Measurements from ENCODE around the gene SLC25A2. TPM values are rescaled to one million over a fixed set of nuclear protein-coding genes. Genes with fewer than 3 reads are reported as not detected.

The SLC25A2 gene
- total RNA-seq, 1 experiment from 2014 or later: 0.88 TPM

- Histone ChIP-seq H3K36me3 (ENCODE audit: insufficient read depth, low read length, poor library complexity, severe bottlenecking) (no peaks in the 10 kb centered on the region), H3K27ac (ENCODE audit: low read depth, low read length, poor library complexity, severe bottlenecking) (no peak overlapping the region), H3K4me3 (ENCODE audit: low read depth, low read length, poor library complexity, severe bottlenecking) (no peak overlapping the region), H3K27me3 (replicated peaks; ENCODE audit: insufficient read depth, low read depth, low read length, poor library complexity) (no peaks in the 10 kb centered on the region), H3K4me1 (ENCODE audit: insufficient read depth, low read length, poor library complexity, severe bottlenecking) (no peaks in the 10 kb centered on the region), H3K9me3 (ENCODE audit: low read depth, low read length, poor library complexity, severe bottlenecking) (peaks cover 95% of the 10 kb centered on the region)
- BruUV-seq (replicated peaks): no TSS peak
- POLR2A ChIA-PET (ENCODE audit: low non-redundant PET): no interaction called here
- DNase-seq (ENCODE audit: low spot score): no peak
- TF ChIP-seq EZH2 (IDR thresholded peaks at IDR 0.05; ENCODE audit: borderline replicate concordance, low read depth, low read length, poor library complexity, severe bottlenecking): no peak
- CTCF ChIA-PET: no interaction called here
- intact Hi-C loops (cut with micrococcal nuclease; ENCODE audit: unreplicated experiment): no loop called here
Observed at GRCh38 chr5:141258464-141258863, 45.4 kb downstream of the SLC25A2 start.

Other genes starting within 250 kb of the SLC25A2 start
- gene PCDHB2, start 209.4 kb downstream of the SLC25A2 start, total RNA-seq (2021): 31.3 and 35.0 TPM in 2 replicates
- gene PCDHB3, start 203.6 kb downstream of the SLC25A2 start, total RNA-seq (2021): 2.6 and 4.9 TPM in 2 replicates
- gene PCDHB4, start 182.2 kb downstream of the SLC25A2 start, total RNA-seq (2021): 2.4 and 2.7 TPM in 2 replicates
- gene PCDHB5, start 168.8 kb downstream of the SLC25A2 start, total RNA-seq (2021): 21.0 and 23.6 TPM in 2 replicates
- gene PCDHB6, start 154.0 kb downstream of the SLC25A2 start, total RNA-seq (2021): 7.3 and 9.1 TPM in 2 replicates
- 2.0 and 2.3 TPM in 2 replicates for gene PCDHB7, start 131.4 kb downstream of the SLC25A2 start, total RNA-seq (2021)
- 7.7 and 8.5 TPM in 2 replicates for gene PCDHB8, start 126.3 kb downstream of the SLC25A2 start, total RNA-seq (2021)
- 11.3 and 12.8 TPM in 2 replicates for gene PCDHB16, start 121.7 kb downstream of the SLC25A2 start, total RNA-seq (2021)
- 5.6 and 7.9 TPM in 2 replicates for gene PCDHB9, start 116.9 kb downstream of the SLC25A2 start, total RNA-seq (2021)
- gene PCDHB10, start 111.7 kb downstream of the SLC25A2 start, total RNA-seq (2021): 2.7 and 2.8 TPM in 2 replicates
- gene PCDHB11, start 104.4 kb downstream of the SLC25A2 start, total RNA-seq (2021): 14.2 and 15.3 TPM in 2 replicates
- 5.1 and 6.7 TPM in 2 replicates for gene PCDHB12, start 95.3 kb downstream of the SLC25A2 start, total RNA-seq (2021)
- 1.8 and 2.5 TPM in 2 replicates for gene PCDHB13, start 90.1 kb downstream of the SLC25A2 start, total RNA-seq (2021)
- gene PCDHB14, start 80.7 kb downstream of the SLC25A2 start, total RNA-seq (2021): 6.9 and 7.4 TPM in 2 replicates
- 1.2 and 2.3 TPM in 2 replicates for gene PCDHB15, start 58.7 kb downstream of the SLC25A2 start, total RNA-seq (2021)
- 73.4 and 78.3 TPM in 2 replicates for gene TAF7, start 16.7 kb upstream of the SLC25A2 start, total RNA-seq (2021)
- gene PCDHGA1, start 26.5 kb upstream of the SLC25A2 start, total RNA-seq (2021): 2.2 and 2.3 TPM in 2 replicates
- gene PCDHGA2, start 34.7 kb upstream of the SLC25A2 start, total RNA-seq (2021): 1.5 and 1.8 TPM in 2 replicates
- gene PCDHGA3, start 39.8 kb upstream of the SLC25A2 start, total RNA-seq (2021): 0.85 and 0.97 TPM in 2 replicates
- gene PCDHGB1, start 46.0 kb upstream of the SLC25A2 start, total RNA-seq (2021): 7.6 TPM in 2 replicates
- gene PCDHGA4, start 51.0 kb upstream of the SLC25A2 start, total RNA-seq (2021): 2.9 and 3.5 TPM in 2 replicates
- gene PCDHGB2, start 55.9 kb upstream of the SLC25A2 start, total RNA-seq (2021): 6.2 and 6.5 TPM in 2 replicates
- gene PCDHGA5, start 60.1 kb upstream of the SLC25A2 start, total RNA-seq (2021): 2.4 and 2.6 TPM in 2 replicates
- gene PCDHGB3, start 66.2 kb upstream of the SLC25A2 start, total RNA-seq (2021): 3.3 and 3.4 TPM in 2 replicates
- gene PCDHGA6, start 69.8 kb upstream of the SLC25A2 start, total RNA-seq (2021): 20.2 and 21.6 TPM in 2 replicates
- 9.6 and 10.9 TPM in 2 replicates for gene PCDHGA7, start 78.7 kb upstream of the SLC25A2 start, total RNA-seq (2021)
- gene PCDHGB4, start 83.6 kb upstream of the SLC25A2 start, total RNA-seq (2021): 2.5 and 3.3 TPM in 2 replicates
- gene PCDHGA8, start 88.6 kb upstream of the SLC25A2 start, total RNA-seq (2021): 2.2 and 2.6 TPM in 2 replicates
- 43.3 and 45.0 TPM in 2 replicates for gene PCDHGB5, start 93.9 kb upstream of the SLC25A2 start, total RNA-seq (2021)
- gene PCDHGA9, start 98.7 kb upstream of the SLC25A2 start, total RNA-seq (2021): 5.0 and 6.6 TPM in 2 replicates
- gene PCDHGB6, start 104.0 kb upstream of the SLC25A2 start, total RNA-seq (2021): 4.5 and 4.6 TPM in 2 replicates
- 3.6 TPM in 2 replicates for gene PCDHGA10, start 108.9 kb upstream of the SLC25A2 start, total RNA-seq (2021)
- 3.7 and 4.0 TPM in 2 replicates for gene PCDHGB7, start 113.6 kb upstream of the SLC25A2 start, total RNA-seq (2021)
- gene PCDHGA11, start 117.0 kb upstream of the SLC25A2 start, total RNA-seq (2021): 34.9 and 35.5 TPM in 2 replicates
- 3.5 and 3.6 TPM in 2 replicates for gene PCDHGA12, start 126.5 kb upstream of the SLC25A2 start, total RNA-seq (2021)
- 103 and 112 TPM in 2 replicates for gene PCDHGC3, start 171.9 kb upstream of the SLC25A2 start, total RNA-seq (2021)
- gene PCDHGC4, start 181.0 kb upstream of the SLC25A2 start, total RNA-seq (2021): 3.6 and 3.8 TPM in 2 replicates
- gene PCDHGC5, start 185.0 kb upstream of the SLC25A2 start, total RNA-seq (2021): 3.4 and 3.6 TPM in 2 replicates

Measured in A673 (cell line).